ENCODE results near the gene PEX10. TPM values are rescaled to one million over a fixed set of nuclear protein-coding genes. Genes with fewer than 3 reads are reported as not detected.

Gene PEX10
- total RNA-seq, 1 donor, result 34.7 TPM

GRCh38 chr1:2356401-2356800, 56.0 kb downstream of the PEX10 start:
- no peaks in the 10 kb centered on the region for H4K20me1 ChIP-seq (ENCODE audit: insufficient read depth, low read length)
- H3K9me3 ChIP-seq (ENCODE audit: low read depth, low read length), result no peaks in the 10 kb centered on the region
- no peak overlapping the region for H3K27ac ChIP-seq (ENCODE audit: low read depth, low read length)
- H3K36me3 ChIP-seq (ENCODE audit: insufficient read depth, low read length), result no peaks in the 10 kb centered on the region
- H2AFZ ChIP-seq (ENCODE audit: low read length), result no peak overlapping the region
- no peak overlapping the region for H3K4me2 ChIP-seq (ENCODE audit: insufficient read depth, low read length)
- no peaks in the 10 kb centered on the region for H3K27me3 ChIP-seq (ENCODE audit: insufficient read depth, low read length)
- no peaks in the 10 kb centered on the region for H3K4me1 ChIP-seq (ENCODE audit: insufficient read depth, low read length)
- H3K79me2 ChIP-seq (ENCODE audit: insufficient read depth, low read length), result no peaks in the 10 kb centered on the region
- no peak for TF ChIP-seq CTCF (IDR thresholded peaks at IDR 0.05; ENCODE audit: extremely low read depth, low read depth, low read length)
- DNase-seq (ENCODE audit: insufficient read length, low spot score, missing footprints), result peak; percentile 72
- no peak overlapping the region for H3K4me3 ChIP-seq (ENCODE audit: insufficient read depth, low read length)

GRCh38 chr1:2355373-2356261, 56.7 kb downstream of the PEX10 start:
- no peak for TF ChIP-seq CTCF (IDR thresholded peaks at IDR 0.05; ENCODE audit: extremely low read depth, low read depth, low read length)
- H4K20me1 ChIP-seq (ENCODE audit: insufficient read depth, low read length), result no peaks in the 10 kb centered on the region
- no peaks in the 10 kb centered on the region for H3K27me3 ChIP-seq (ENCODE audit: insufficient read depth, low read length)
- peak; percentile 85 for DNase-seq (ENCODE audit: insufficient read length, low spot score, missing footprints)
- no peak overlapping the region for H3K4me3 ChIP-seq (ENCODE audit: insufficient read depth, low read length)
- no peaks in the 10 kb centered on the region for H3K4me1 ChIP-seq (ENCODE audit: insufficient read depth, low read length)
- no peak overlapping the region for H3K27ac ChIP-seq (ENCODE audit: low read depth, low read length)
- H3K9me3 ChIP-seq (ENCODE audit: low read depth, low read length), result no peaks in the 10 kb centered on the region
- no peak overlapping the region for H2AFZ ChIP-seq (ENCODE audit: low read length)
- H3K79me2 ChIP-seq (ENCODE audit: insufficient read depth, low read length), result no peaks in the 10 kb centered on the region
- H3K4me2 ChIP-seq (ENCODE audit: insufficient read depth, low read length), result no peak overlapping the region
- no peaks in the 10 kb centered on the region for H3K36me3 ChIP-seq (ENCODE audit: insufficient read depth, low read length)

GRCh38 chr1:2354511-2355372, 57.6 kb downstream of the PEX10 start:
- no peaks in the 10 kb centered on the region for H4K20me1 ChIP-seq (ENCODE audit: insufficient read depth, low read length)
- no peaks in the 10 kb centered on the region for H3K9me3 ChIP-seq (ENCODE audit: low read depth, low read length)
- no peaks in the 10 kb centered on the region for H3K79me2 ChIP-seq (ENCODE audit: insufficient read depth, low read length)
- no peak overlapping the region for H3K4me3 ChIP-seq (ENCODE audit: insufficient read depth, low read length)
- H2AFZ ChIP-seq (ENCODE audit: low read length), result no peak overlapping the region
- DNase-seq (ENCODE audit: insufficient read length, low spot score, missing footprints), result peak; percentile 74
- no peaks in the 10 kb centered on the region for H3K36me3 ChIP-seq (ENCODE audit: insufficient read depth, low read length)
- TF ChIP-seq CTCF (IDR thresholded peaks at IDR 0.05; ENCODE audit: extremely low read depth, low read depth, low read length), result no peak
- H3K4me2 ChIP-seq (ENCODE audit: insufficient read depth, low read length), result no peak overlapping the region
- H3K27me3 ChIP-seq (ENCODE audit: insufficient read depth, low read length), result no peaks in the 10 kb centered on the region
- H3K27ac ChIP-seq (ENCODE audit: low read depth, low read length), result no peak overlapping the region
- no peaks in the 10 kb centered on the region for H3K4me1 ChIP-seq (ENCODE audit: insufficient read depth, low read length)

Other genes starting within 250 kb of the PEX10 start
- gene FAAP20, start 217.8 kb downstream of the PEX10 start, total RNA-seq, result 18.6 and 25.3 TPM in 2 replicates
- gene SKI, start 184.2 kb downstream of the PEX10 start, total RNA-seq, result 48.9 TPM in 2 replicates
- gene MORN1, start 21.0 kb downstream of the PEX10 start, total RNA-seq, result 12.4 and 13.4 TPM in 2 replicates
- 77.8 and 95.2 TPM in 2 replicates for gene RER1, start 20.7 kb downstream of the PEX10 start, total RNA-seq
- gene PLCH2, start 63.7 kb upstream of the PEX10 start, total RNA-seq, result under 0.01 TPM in 1 of 2 replicates, not detected in the other
- gene PANK4, start 114.0 kb upstream of the PEX10 start, total RNA-seq, result 15.2 and 18.6 TPM in 2 replicates
- not detected in 2 replicates for gene HES5, start 117.7 kb upstream of the PEX10 start, total RNA-seq
- gene TNFRSF14, start 143.8 kb upstream of the PEX10 start, total RNA-seq, result 29.2 and 36.6 TPM in 2 replicates
- gene PRXL2B, start 174.2 kb upstream of the PEX10 start, total RNA-seq, result 8.0 and 9.4 TPM in 2 replicates
- gene MMEL1, start 220.5 kb upstream of the PEX10 start, total RNA-seq, result under 0.01 TPM in 1 of 2 replicates, not detected in the other